Measurements from ENCODE around the gene METAP1D. TPM values are rescaled to one million over a fixed set of nuclear protein-coding genes. Genes with fewer than 3 reads are reported as not detected.

METAP1D gene
- polyA plus RNA-seq, 1 experiment = 8.3 TPM

DNA sequence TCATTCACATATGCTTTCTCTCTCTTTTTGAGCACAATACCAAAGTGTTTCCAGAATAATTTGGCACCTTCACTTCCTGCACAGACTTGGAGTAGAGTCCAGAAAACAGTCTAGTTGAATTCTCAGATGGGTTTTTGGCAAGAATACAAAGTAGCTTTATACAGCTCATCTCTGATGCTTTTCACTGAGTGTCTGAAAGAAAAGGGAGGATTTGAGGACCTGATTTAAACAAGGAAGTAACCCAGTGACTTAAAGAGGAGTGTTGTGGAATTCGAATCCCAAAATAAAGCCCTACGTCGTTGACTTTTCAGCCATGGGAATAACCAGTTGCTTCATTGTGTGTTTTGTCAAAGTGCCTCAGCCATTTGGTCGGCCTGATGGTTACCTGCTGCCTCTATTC lies 31.8 kb downstream of the METAP1D start:
- TF ChIP-seq, protein P1, sequence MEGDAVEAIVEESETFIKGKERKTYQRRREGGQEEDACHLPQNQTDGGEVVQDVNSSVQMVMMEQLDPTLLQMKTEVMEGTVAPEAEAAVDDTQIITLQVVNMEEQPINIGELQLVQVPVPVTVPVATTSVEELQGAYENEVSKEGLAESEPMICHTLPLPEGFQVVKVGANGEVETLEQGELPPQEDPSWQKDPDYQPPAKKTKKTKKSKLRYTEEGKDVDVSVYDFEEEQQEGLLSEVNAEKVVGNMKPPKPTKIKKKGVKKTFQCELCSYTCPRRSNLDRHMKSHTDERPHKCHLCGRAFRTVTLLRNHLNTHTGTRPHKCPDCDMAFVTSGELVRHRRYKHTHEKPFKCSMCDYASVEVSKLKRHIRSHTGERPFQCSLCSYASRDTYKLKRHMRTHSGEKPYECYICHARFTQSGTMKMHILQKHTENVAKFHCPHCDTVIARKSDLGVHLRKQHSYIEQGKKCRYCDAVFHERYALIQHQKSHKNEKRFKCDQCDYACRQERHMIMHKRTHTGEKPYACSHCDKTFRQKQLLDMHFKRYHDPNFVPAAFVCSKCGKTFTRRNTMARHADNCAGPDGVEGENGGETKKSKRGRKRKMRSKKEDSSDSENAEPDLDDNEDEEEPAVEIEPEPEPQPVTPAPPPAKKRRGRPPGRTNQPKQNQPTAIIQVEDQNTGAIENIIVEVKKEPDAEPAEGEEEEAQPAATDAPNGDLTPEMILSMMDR (IDR thresholded peaks at IDR 0.05; ENCODE audit: low read depth, low read length) = no peak
- no peak overlapping the region for H3K27ac ChIP-seq (ENCODE audit: low read depth, low read length)
- ChIA-PET CTCF (no interaction called here), POLR2A (no interaction called here)
- no peak for DNase-seq (ENCODE audit: low read depth, low spot score)
- no peaks in the 10 kb centered on the region for H3K9me3 ChIP-seq (ENCODE audit: control insufficient read depth, insufficient read depth, low read length)
- no peaks in the 10 kb centered on the region for H3K27me3 ChIP-seq (ENCODE audit: control insufficient read depth, insufficient read depth, low read length)
- H3K4me3 ChIP-seq (ENCODE audit: low read depth, low read length) = no peak overlapping the region

DNA sequence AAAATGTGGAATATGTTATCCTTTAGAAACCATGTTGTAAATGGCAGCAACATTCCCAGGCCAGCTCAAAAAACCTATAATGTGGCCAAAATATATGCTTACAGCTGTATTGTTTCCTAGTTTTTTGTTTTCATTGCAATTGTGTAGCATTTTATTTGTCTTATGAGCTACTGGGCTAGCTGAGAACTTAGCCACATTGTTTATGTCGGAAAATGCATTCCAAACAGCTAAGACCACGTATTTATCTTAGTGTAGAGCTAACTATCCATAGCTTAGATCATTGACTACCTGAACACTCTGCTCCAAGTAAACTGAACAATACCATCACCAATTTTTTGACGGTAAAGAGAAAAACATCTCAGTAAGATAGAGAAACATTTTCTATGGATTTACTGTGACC lies 38.4 kb downstream of the METAP1D start:
- ChIA-PET POLR2A (no interaction called here), CTCF (interaction anchor here (0.7 kb wide), 1 partner anchor 66 kb away, joined by 3 read pairs; no protein-coding TSS in a partner anchor)
- H3K27me3 ChIP-seq (ENCODE audit: control insufficient read depth, insufficient read depth, low read length) = no peaks in the 10 kb centered on the region
- DNase-seq (ENCODE audit: low read depth, low spot score) = no peak
- no peaks in the 10 kb centered on the region for H3K9me3 ChIP-seq (ENCODE audit: control insufficient read depth, insufficient read depth, low read length)
- H3K4me3 ChIP-seq (ENCODE audit: low read depth, low read length) = no peak overlapping the region
- H3K27ac ChIP-seq (ENCODE audit: low read depth, low read length) = no peak overlapping the region
- TF ChIP-seq, protein P1 (IDR thresholded peaks at IDR 0.05; ENCODE audit: low read depth, low read length) = no peak

DNA sequence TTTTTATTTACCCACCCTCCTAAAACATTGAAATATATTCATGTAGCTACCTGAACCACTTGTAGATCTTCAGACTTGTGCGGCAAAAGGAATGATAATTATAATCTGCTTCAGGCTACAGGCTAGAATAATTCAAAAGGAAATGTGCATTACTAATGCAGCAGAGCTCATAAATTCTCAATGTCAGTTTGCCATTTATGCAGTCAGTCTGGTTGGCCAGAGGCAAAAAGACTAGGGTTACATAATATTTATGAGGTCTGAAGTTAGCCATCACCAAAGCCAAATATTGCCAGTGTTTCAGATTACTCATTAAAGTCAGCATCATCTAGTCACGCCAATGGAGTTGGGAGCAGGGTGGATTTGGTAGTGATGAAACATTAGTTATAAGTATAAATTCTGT lies 38.9 kb downstream of the METAP1D start:
- no peak for DNase-seq (ENCODE audit: low read depth, low spot score)
- TF ChIP-seq, protein P1 (IDR thresholded peaks at IDR 0.05; ENCODE audit: low read depth, low read length) = no peak
- H3K27ac ChIP-seq (ENCODE audit: low read depth, low read length) = no peak overlapping the region
- POLR2A ChIA-PET = no interaction called here
- H3K4me3 ChIP-seq (ENCODE audit: low read depth, low read length) = no peak overlapping the region
- H3K9me3 ChIP-seq (ENCODE audit: control insufficient read depth, insufficient read depth, low read length) = no peaks in the 10 kb centered on the region
- H3K27me3 ChIP-seq (ENCODE audit: control insufficient read depth, insufficient read depth, low read length) = no peaks in the 10 kb centered on the region
- CTCF ChIA-PET = no interaction called here

DNA sequence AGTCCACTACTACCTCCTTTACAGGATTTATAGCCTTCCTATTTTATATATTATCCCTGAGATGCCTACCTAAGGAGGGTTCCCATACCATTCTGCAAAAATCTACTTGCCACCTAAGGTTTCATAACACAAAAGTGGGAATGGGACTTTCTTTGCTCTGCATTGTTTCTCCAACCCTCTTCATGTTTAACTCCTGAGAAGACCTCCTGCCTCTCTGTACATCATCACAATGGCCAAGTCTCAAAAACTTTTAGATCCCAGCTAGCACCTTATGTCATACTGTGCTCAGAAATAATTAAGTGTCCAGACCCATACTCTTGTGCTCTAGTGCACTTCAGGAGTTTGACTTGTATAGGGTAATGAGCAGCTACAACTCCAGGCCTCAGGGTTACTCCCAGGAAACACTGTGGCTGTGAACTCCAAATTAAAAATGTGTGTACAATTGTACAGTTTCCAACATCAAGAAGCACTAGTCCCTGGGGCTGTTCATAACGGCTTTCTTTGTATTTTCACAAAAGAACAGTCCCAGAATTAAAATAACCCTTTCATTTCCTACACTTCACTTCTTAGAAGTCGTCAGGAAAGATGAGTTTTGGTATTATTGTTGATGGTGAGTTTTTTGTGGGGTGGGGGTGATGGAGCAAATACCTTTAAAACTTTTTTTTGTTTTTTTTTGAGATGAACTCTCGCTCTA lies 39.4 kb downstream of the METAP1D start:
- ChIA-PET CTCF (interaction anchor here (0.6 to 0.7 kb wide), 2 partner anchors 24 to 335 kb away, joined by 3 read pairs; no protein-coding TSS in a partner anchor), POLR2A (no interaction called here)
- Histone ChIP-seq H3K27me3 (ENCODE audit: control insufficient read depth, insufficient read depth, low read length) (no peaks in the 10 kb centered on the region), H3K27ac (ENCODE audit: low read depth, low read length) (no peak overlapping the region), H3K9me3 (ENCODE audit: control insufficient read depth, insufficient read depth, low read length) (no peaks in the 10 kb centered on the region), H3K4me3 (ENCODE audit: low read depth, low read length) (no peak overlapping the region)
- DNase-seq (ENCODE audit: low read depth, low spot score) = no peak
- TF ChIP-seq, protein P1 (IDR thresholded peaks at IDR 0.05; ENCODE audit: low read depth, low read length) = no peak

DNA sequence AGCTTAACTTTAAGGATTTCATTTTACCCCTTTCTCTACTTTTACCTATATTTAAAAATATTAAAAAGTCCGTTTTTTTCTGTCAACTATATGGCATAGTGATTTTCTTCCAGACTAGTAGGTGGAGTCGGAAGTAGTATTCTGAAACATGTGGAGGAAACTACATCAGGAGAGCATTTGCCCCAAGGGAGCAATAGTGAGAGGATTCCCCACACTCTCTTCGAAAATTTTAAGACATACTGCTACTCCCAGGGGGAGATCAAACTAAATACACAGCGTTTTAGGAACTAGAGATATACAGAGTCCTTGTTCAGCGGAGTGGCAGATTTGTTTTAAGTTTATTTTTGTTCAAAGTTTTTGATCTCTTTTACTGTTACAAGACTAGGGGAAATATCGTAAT lies 40.6 kb downstream of the METAP1D start:
- H3K27me3 ChIP-seq (ENCODE audit: control insufficient read depth, insufficient read depth, low read length) = no peaks in the 10 kb centered on the region
- TF ChIP-seq, protein P1 (IDR thresholded peaks at IDR 0.05; ENCODE audit: low read depth, low read length) = no peak
- ChIA-PET CTCF (no interaction called here), POLR2A (no interaction called here)
- H3K27ac ChIP-seq (ENCODE audit: low read depth, low read length) = no peak overlapping the region
- H3K9me3 ChIP-seq (ENCODE audit: control insufficient read depth, insufficient read depth, low read length) = no peaks in the 10 kb centered on the region
- no peak for DNase-seq (ENCODE audit: low read depth, low spot score)
- no peak overlapping the region for H3K4me3 ChIP-seq (ENCODE audit: low read depth, low read length)
